Fibroblast of lung (primary cell): Measurements from ENCODE around the gene KRT78. TPM values are rescaled to one million over a fixed set of nuclear protein-coding genes. Genes with fewer than 3 reads are reported as not detected.

Experiments used
- DNase-seq, 2 donors: peaks; one replicate each; pipeline versions ENCODE4 v3.0.0 to v3.0.0-alpha.2; 2010; ENCODE audit warnings: low read depth in 2 of 2
- H2AFZ ChIP-seq: 2 replicates; pipeline ENCODE4 v1.5.1; 2012; ENCODE audit warnings: low read length, control low read depth, inconsistent platforms
- H3K27ac ChIP-seq: 2 replicates; pipeline ENCODE4 v1.5.1; 2011; ENCODE audit warnings: low read length, control low read depth; ENCODE audit not compliant: insufficient read depth
- H3K27me3 ChIP-seq: 2 replicates; pipeline ENCODE4 v1.5.1; 2011; ENCODE audit warnings: mild to moderate bottlenecking, low read length; ENCODE audit not compliant: control insufficient read depth, insufficient read depth
- H3K36me3 ChIP-seq: 2 replicates; pipeline ENCODE4 v1.5.1; 2011; ENCODE audit warnings: low read length; ENCODE audit not compliant: control insufficient read depth, insufficient read depth
- H3K4me1 ChIP-seq: 2 replicates; pipeline ENCODE4 v1.5.1; 2011; ENCODE audit warnings: low read length; ENCODE audit not compliant: control insufficient read depth, insufficient read depth; ENCODE audit errors: extremely low read depth
- H3K4me2 ChIP-seq: 2 replicates; pipeline ENCODE4 v1.5.1; 2011; ENCODE audit warnings: low read length, control low read depth; ENCODE audit not compliant: insufficient read depth; ENCODE audit errors: extremely low read depth
- H3K4me3 ChIP-seq, 4 experiments: fragments of 200-600 bp in 1 of 4; sonication (generic) in 1 of 4; replicated peaks in 1 of 4; 2 replicates each; pipeline ENCODE4 v1.5.1; 2011 to 2016; ENCODE audit warnings: low read length in 4 of 4, low read depth in 3 of 4, mild to moderate bottlenecking in 3 of 4, control low read depth in 2 of 4, inconsistent platforms in 1 of 4, mixed read lengths in 1 of 4; ENCODE audit not compliant: insufficient read depth in 1 of 4; ENCODE audit errors: control extremely low read depth in 1 of 4
- H3K79me2 ChIP-seq: 2 replicates; pipeline ENCODE4 v1.5.1; 2012; ENCODE audit warnings: mild to moderate bottlenecking, low read length, inconsistent platforms; ENCODE audit not compliant: control insufficient read depth, insufficient read depth
- H3K9ac ChIP-seq: 2 replicates; pipeline ENCODE4 v1.5.1; 2011; ENCODE audit warnings: mild to moderate bottlenecking, low read length, control low read depth; ENCODE audit not compliant: insufficient read depth
- H3K9me3 ChIP-seq: 2 replicates; pipeline ENCODE4 v1.5.1; 2012; ENCODE audit warnings: low read depth, low read length; ENCODE audit not compliant: control insufficient read depth, insufficient read depth
- H4K20me1 ChIP-seq: 2 replicates; pipeline ENCODE4 v1.5.1; 2011; ENCODE audit warnings: low read length; ENCODE audit not compliant: control insufficient read depth, insufficient read depth; ENCODE audit errors: extremely low read depth
- EZH2 ChIP-seq: IDR thresholded peaks from 2 replicates; pipeline ENCODE4 v1.5.1; 2012; ENCODE audit warnings: low read length, control low read depth, mild to moderate bottlenecking; ENCODE audit errors: missing control alignments
- polyA plus RNA-seq, 2 donors: library from polyadenylated mRNA; depleted of rRNA in 1 of 2; stranded (reverse) in 1 of 2; unstranded in 1 of 2; fragments of >200 nt; gene quantifications; 2 replicates each; pipeline ENCODE4 v1.2.1, GENCODE V29; 2011 to 2012; ENCODE audit warnings: missing spikeins in 1 of 2
- total RNA-seq: library from RNA; depleted of rRNA; stranded (reverse); fragments of >200 nt; gene quantifications from 2 replicates; pipeline ENCODE4 v1.2.1, GENCODE V29; 2014
- TF ChIP-seq, protein P1 (sequence below), 2 donors: IDR thresholded peaks in 1 of 2; conservative IDR thresholded peaks in 1 of 2; 1 replicate in 1 of 2; 2 replicates in 1 of 2; pipeline ENCODE4 v1.5.1; 2011 to 2012; ENCODE audit warnings: low read length in 2 of 2, control low read depth in 1 of 2, inconsistent platforms in 1 of 2, low read depth in 1 of 2, mild to moderate bottlenecking in 1 of 2

KRT78 gene
- total and polyA plus RNA-seq, 2 donors (not counting 1 experiment from before 2014, with no cell fraction given), result not detected

- Histone ChIP-seq H3K79me2 (no peaks in the 10 kb centered on the region), H3K4me1 (no peaks in the 10 kb centered on the region), H4K20me1 (no peaks in the 10 kb centered on the region), H3K27me3 (no peaks in the 10 kb centered on the region), H3K9me3 (no peaks in the 10 kb centered on the region), H3K9ac (no peak within 1 kb of the TSS), H2AFZ (no peak within 1 kb of the TSS), H3K4me2 (no peak within 1 kb of the TSS), H3K27ac (no peak within 1 kb of the TSS), H3K4me3 (no peak within 1 kb of the TSS), H3K36me3 (no peaks in the 10 kb centered on the region)
- DNase-seq, result no peak
- TF ChIP-seq, protein P1, sequence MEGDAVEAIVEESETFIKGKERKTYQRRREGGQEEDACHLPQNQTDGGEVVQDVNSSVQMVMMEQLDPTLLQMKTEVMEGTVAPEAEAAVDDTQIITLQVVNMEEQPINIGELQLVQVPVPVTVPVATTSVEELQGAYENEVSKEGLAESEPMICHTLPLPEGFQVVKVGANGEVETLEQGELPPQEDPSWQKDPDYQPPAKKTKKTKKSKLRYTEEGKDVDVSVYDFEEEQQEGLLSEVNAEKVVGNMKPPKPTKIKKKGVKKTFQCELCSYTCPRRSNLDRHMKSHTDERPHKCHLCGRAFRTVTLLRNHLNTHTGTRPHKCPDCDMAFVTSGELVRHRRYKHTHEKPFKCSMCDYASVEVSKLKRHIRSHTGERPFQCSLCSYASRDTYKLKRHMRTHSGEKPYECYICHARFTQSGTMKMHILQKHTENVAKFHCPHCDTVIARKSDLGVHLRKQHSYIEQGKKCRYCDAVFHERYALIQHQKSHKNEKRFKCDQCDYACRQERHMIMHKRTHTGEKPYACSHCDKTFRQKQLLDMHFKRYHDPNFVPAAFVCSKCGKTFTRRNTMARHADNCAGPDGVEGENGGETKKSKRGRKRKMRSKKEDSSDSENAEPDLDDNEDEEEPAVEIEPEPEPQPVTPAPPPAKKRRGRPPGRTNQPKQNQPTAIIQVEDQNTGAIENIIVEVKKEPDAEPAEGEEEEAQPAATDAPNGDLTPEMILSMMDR (conservative IDR thresholded peaks at IDR 0.05 in 1 of 2, IDR thresholded peaks at IDR 0.05 in 1 of 2; ENCODE audit: low read depth in 1 of 2, low read length in 2 of 2), result no peak
- no peak for TF ChIP-seq EZH2
Measured at GRCh38 chr12:52833922-52834726, 14.7 kb downstream of the KRT78 start, which contains the start of gene KRT79. Gene KRT79, minus strand, starts transcription at chr12:52834311. Its CDS starts 51 bp downstream, at chr12:52834260.

GRCh38 chr12:52832985-52833905, 15.5 kb downstream of the KRT78 start:
- Histone ChIP-seq H2AFZ (no peak overlapping the region), H3K36me3 (no peaks in the 10 kb centered on the region), H3K9ac (no peak overlapping the region), H3K27ac (no peak overlapping the region), H3K27me3 (no peaks in the 10 kb centered on the region), H3K79me2 (no peaks in the 10 kb centered on the region), H3K4me2 (no peak overlapping the region), H3K9me3 (no peaks in the 10 kb centered on the region), H3K4me1 (no peaks in the 10 kb centered on the region), H4K20me1 (no peaks in the 10 kb centered on the region), H3K4me3 (no peak overlapping the region)
- TF ChIP-seq, protein P1 (conservative IDR thresholded peaks at IDR 0.05 in 1 of 2, IDR thresholded peaks at IDR 0.05 in 1 of 2; ENCODE audit: low read depth in 1 of 2, low read length in 2 of 2), result no peak
- no peak for TF ChIP-seq EZH2
- DNase-seq, result peak in 1 of 2 donors; percentile 32

GRCh38 chr12:52832451-52832850, 16.3 kb downstream of the KRT78 start:
- Histone ChIP-seq H3K27me3 (no peaks in the 10 kb centered on the region), H3K36me3 (no peaks in the 10 kb centered on the region), H3K4me1 (no peaks in the 10 kb centered on the region), H3K4me2 (no peak overlapping the region), H3K4me3 (no peak overlapping the region), H3K9me3 (no peaks in the 10 kb centered on the region), H3K27ac (no peak overlapping the region), H3K79me2 (no peaks in the 10 kb centered on the region), H3K9ac (no peak overlapping the region), H2AFZ (no peak overlapping the region), H4K20me1 (no peaks in the 10 kb centered on the region)
- TF ChIP-seq EZH2, result no peak
- TF ChIP-seq, protein P1 (conservative IDR thresholded peaks at IDR 0.05 in 1 of 2, IDR thresholded peaks at IDR 0.05 in 1 of 2; ENCODE audit: low read depth in 1 of 2, low read length in 2 of 2), result no peak
- DNase-seq, result no peak
